Superior temporal gyrus (tissue), 1 donor: ENCODE results near the gene GOLPH3.
"Not testable (repeated sequence)": the region's sequence is repeated elsewhere in the genome, so short reads cannot be mapped to it uniquely, and the experiment has no call there.

Experiments used
- DNase-seq: peaks from one replicate; pipeline ENCODE4 v3.0.0-alpha.2; 2016; ENCODE audit errors: extremely low spot score

The GOLPH3 gene

GRCh38 chr5:32099486-32100035, 74.6 kb downstream of the GOLPH3 start:
- DNase-seq, result no peak

GRCh38 chr5:32098890-32099310, 75.2 kb downstream of the GOLPH3 start:
- no peak for DNase-seq

- no peak for DNase-seq
Observed at GRCh38 chr5:32098291-32098690, 75.8 kb downstream of the GOLPH3 start.

GRCh38 chr5:32096891-32097595, 77.1 kb downstream of the GOLPH3 start:
- no peak for DNase-seq

- no peak for DNase-seq
Observed at GRCh38 chr5:32095261-32095671, 78.9 kb downstream of the GOLPH3 start.

GRCh38 chr5:32094691-32095090, 79.4 kb downstream of the GOLPH3 start:
- no peak for DNase-seq

- peak; percentile 91 for DNase-seq
Observed at GRCh38 chr5:32092938-32093812, 80.9 kb downstream of the GOLPH3 start.

GRCh38 chr5:32090755-32091128, 83.4 kb downstream of the GOLPH3 start:
- DNase-seq, result no peak

GRCh38 chr5:32090026-32090754, 83.9 kb downstream of the GOLPH3 start:
- DNase-seq, result no peak

GRCh38 chr5:32089146-32090000, 84.7 kb downstream of the GOLPH3 start:
- no peak for DNase-seq

- no peak for DNase-seq
Observed at GRCh38 chr5:32088214-32088613, 85.9 kb downstream of the GOLPH3 start.

- no peak for DNase-seq
Observed at GRCh38 chr5:32087086-32088082, 86.7 kb downstream of the GOLPH3 start.

- no peak for DNase-seq
Observed at GRCh38 chr5:32083981-32084430, 90.1 kb downstream of the GOLPH3 start.

GRCh38 chr5:32082701-32083100, 91.4 kb downstream of the GOLPH3 start:
- no peak for DNase-seq

- not testable (repeated sequence) for DNase-seq
Observed at GRCh38 chr5:32080565-32080964, 93.6 kb downstream of the GOLPH3 start.

- not testable (repeated sequence) for DNase-seq
Observed at GRCh38 chr5:32078855-32079254, 95.3 kb downstream of the GOLPH3 start.

GRCh38 chr5:32076699-32077695, 97.1 kb downstream of the GOLPH3 start:
- peak; percentile 87 for DNase-seq
